GM18870 (cell line): ENCODE measurements around the gene ARMC3.
"Not testable (repeated sequence)": the region's sequence is repeated elsewhere in the genome, so short reads cannot be mapped to it uniquely, and the experiment has no call there.

ENCODE experiments used
- ATAC-seq: cut with Tn5 transposase; IDR thresholded peaks from one replicate; pipeline ENCODE4 v1.9.1; 2021; ENCODE audit warnings: moderate library complexity; ENCODE audit not compliant: unreplicated experiment

ARMC3 gene, protein sequence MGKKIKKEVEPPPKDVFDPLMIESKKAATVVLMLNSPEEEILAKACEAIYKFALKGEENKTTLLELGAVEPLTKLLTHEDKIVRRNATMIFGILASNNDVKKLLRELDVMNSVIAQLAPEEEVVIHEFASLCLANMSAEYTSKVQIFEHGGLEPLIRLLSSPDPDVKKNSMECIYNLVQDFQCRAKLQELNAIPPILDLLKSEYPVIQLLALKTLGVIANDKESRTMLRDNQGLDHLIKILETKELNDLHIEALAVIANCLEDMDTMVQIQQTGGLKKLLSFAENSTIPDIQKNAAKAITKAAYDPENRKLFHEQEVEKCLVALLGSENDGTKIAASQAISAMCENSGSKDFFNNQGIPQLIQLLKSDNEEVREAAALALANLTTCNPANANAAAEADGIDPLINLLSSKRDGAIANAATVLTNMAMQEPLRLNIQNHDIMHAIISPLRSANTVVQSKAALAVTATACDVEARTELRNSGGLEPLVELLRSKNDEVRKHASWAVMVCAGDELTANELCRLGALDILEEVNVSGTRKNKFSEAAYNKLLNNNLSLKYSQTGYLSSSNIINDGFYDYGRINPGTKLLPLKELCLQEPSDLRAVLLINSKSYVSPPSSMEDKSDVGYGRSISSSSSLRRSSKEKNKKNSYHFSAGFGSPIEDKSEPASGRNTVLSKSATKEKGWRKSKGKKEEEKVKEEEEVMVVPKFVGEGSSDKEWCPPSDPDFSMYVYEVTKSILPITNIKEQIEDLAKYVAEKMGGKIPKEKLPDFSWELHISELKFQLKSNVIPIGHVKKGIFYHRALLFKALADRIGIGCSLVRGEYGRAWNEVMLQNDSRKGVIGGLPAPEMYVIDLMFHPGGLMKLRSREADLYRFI

GRCh38 chr10:22927661-22928403 is at the start of gene ARMC3:
Gene ARMC3 (plus strand): TSS chr10:22928053. CDS start chr10:22931997, 3,944 bp downstream.
- ATAC-seq = peak; percentile 42

DNA sequence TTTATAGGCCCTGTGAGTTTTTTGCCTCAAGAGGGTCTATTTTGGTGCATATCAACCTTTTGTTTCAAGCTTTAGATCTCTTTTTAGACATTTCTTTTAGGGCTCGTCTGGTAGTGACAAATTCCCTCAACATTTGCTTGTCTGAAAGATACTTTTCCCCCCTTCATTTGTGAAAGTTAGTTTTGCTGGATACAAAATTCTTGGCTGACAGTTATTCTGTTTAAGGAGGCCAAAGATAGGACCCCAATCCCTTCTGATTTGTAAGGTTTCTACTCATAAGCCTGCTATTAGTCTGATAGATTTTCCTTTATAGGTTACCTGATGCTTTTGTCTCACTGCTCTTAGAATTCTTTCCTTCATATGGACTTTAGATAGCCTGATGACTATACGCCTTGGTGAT is 36.1 kb upstream of the ARMC3 start:
- ATAC-seq = no peak

DNA sequence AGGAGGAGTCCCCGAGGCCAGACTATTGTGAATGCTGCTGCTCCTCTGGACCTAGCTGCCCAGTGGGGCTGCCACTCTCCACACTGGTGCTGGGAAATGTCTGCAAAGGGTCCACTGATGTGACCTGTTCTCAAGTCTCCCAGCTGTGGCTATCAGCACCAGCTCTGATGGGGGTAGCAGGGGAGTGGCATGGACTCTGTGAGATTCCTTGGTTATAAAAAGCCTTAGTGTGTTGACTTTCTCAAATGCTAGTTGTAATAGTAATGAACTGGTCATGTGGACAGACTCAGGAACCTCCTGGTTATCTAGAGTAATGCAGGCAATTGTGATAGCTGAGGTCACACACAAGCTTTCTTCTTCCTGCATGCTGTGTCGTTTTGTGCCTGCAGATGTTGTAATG is 34.1 kb upstream of the ARMC3 start:
- ATAC-seq = no peak

DNA sequence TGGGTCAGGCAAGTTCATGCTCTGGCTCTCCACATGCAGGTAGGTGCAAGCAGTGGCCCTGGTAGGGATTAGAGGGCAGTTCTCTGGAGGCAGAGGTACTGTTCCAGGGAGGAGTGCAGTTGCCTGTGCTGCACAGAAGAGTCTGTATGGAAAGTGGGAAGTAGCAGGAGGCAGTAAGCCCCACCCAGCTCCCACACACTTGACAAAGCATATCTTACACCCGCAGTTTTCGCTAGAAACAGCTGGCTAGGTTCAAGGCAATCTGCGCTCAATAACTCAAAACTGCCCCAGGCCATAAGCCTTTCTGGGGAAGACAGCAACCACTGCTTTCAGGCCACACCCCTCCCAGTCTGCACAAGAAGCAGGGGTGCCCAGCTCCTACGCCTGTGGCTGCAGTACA is 33.1 kb upstream of the ARMC3 start:
- ATAC-seq = no peak

DNA sequence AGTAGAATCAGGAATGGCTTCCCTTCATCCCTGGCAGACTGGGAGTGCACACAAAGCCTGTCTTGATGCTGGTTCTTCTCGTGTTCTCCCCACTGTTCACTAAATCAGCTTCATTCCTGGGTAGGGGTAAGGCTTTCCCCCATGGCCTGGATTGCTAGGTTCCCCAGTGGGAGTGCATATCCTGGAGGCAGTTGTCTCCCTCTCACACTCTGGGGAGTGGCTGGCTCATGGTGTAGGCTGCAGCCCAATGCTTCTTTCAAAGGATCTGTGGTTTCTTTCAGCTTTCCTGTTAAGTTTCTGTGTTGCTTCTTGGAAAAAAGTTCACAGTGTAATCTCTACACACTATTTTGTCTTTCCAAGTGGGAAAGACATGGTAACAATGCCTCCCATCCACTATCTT is 32.6 kb upstream of the ARMC3 start:
- no peak for ATAC-seq

DNA sequence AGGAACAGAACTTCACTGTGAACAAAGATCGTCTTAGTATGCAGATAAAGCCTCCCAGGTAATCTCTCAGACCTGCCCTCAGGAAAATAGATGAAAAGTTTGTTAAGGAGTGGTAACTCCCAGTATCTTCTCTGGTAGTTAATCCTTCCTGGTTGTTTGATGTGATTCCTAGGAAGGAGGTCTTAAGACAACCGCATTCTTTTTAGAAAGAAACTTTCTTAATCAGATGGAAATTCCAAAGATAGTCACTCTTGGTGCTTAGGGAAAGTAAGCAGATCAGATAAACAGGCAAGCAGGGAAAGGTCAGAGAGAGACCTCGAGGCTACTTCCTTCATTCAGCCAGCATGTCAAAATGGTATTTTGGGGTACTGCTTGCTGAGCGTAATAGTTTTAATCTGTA is 30.5 kb upstream of the ARMC3 start:
- ATAC-seq = no peak

- no peak for ATAC-seq
Measured at GRCh38 chr10:22899307-22899706, 28.5 kb upstream of the ARMC3 start.

DNA sequence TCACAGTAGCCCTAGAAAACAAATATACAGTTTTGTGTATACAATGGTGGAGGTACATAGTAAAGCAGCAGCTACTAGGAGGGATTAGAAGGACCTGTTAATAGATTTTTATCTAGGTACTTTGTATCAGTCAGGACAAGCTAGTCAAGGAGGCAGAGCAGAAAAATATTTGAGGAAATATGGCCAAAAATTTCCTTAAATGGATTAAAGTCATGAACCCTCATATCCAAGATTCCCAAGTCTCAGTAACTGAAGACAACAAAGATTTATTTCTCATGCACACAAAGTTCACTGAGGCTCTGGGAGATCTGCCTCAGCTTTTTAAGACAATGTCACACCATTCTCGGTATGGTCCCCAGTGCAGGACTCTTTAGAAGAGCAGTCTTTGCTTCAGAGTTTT is 28.1 kb upstream of the ARMC3 start:
- ATAC-seq = no peak

DNA sequence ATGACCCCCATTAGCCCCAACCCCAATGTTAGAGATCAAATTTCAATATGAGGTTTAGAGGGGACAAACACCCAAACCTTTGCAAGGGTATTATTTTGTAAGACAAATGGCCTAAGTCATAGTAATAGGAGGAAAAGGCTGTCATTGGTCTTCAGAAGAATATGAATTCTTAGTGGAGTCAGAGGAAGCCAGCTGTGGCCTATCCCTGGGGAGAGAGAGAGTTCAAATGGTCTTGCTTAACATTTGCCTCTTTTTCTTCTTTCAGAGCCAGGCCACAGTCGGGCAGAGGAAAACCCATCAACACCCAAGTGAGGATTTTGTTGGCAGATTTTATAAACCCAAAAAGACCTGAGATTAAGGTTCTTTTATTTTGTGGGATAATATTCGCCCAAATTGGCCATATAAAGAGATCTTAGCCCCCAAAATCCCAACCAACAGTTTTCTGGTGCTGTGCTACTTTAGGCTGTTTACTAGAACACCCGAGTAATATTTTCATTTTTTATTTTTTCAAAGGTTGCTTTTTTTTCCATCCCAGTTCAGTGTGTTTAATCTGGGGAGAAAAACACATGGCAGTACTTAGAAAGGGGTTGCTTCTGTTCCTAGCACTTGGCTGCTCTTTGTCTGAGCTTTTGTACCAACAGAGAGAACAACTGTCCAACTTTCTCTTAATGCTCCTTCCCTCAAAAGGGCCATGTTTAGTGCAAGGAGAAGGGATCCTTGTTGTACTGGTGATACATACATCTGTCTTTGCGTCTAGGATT is 26.8 kb upstream of the ARMC3 start:
- ATAC-seq = no peak

GRCh38 chr10:22902147-22902546 is 25.7 kb upstream of the ARMC3 start:
- not testable (repeated sequence) for ATAC-seq

DNA sequence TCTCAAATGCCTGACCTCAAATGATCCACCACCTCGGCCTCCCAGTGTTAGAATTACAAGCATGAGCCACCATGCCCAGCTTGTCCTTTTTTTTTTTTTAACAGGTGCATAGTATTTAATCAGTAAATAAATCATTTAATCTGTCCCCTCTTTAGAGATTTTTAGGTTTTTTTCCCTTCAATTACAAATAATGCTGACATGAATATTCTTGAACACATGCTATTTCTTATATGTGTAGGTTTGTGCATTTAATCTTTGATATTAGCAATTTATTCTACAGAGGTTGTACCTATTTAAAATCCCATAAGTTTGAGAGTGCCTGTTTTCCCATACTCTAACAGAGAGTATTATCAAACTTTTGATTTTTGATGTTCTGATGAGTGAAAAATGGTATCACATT is 24.2 kb upstream of the ARMC3 start:
- no peak for ATAC-seq

GRCh38 chr10:22906767-22907166 is 21.1 kb upstream of the ARMC3 start:
- no peak for ATAC-seq

- ATAC-seq = no peak
Measured at GRCh38 chr10:22908837-22909236, 19.0 kb upstream of the ARMC3 start.

- ATAC-seq = not testable (repeated sequence)
Measured at GRCh38 chr10:22909673-22910072, 18.2 kb upstream of the ARMC3 start.

DNA sequence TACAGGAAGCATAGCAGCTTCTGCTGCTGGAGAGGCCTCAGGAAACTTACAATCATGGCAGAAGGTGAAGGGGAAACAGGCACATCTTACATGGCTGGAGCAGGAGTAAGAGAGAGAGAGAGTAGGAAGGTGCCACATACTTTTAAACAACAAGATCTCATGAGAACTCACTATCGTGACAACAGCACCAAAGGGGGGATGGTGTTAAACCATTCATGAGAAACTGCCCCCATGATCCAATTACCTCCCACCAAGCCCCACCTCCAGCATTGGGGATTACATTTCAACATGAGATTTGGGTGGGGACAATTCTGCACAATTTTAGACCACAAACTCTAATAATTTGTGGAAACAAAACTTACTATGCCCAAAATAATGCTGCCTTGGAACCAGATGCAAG is 16.8 kb upstream of the ARMC3 start:
- no peak for ATAC-seq

DNA sequence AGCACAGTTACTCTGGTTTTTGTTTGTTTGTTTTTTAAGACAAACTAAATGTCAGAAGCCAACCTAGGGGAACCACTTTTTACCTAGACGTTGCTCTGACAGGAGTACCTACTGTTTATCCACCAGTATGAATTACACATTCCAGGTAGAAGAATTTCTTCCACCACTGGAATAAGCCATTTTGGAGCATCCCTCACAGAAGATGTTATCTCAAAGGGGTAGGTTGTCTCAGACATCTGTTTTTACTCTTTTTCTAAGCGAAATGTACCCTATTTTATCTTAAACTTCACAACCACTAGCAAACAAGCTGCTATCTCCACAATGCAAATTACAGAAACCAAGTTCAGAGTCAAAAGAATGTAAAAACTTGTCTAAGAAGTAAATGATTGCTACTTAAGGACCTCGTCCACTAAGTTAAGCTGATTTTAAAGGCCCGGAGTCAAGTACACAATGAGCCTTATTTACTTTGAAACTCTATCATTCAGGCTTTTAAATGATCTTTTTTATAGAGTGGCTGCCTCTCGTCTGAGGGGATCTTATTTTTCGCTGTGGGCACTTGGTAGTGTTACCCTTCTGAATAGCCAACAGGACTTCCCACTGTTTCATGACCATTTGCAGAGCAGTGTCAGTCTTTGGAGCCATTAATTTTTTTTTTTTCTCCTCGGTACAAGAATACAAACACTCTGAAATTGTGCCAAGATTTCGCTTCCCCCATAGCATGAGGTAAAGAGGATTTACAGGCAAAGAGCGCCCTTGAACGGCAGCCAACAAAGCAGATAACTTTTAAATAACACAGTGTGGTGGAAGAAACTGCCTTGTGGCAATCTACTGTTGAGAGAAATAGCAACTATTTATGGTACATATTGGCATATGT is 15.7 kb upstream of the ARMC3 start:
- ATAC-seq = no peak

GRCh38 chr10:22912763-22913384 is 15.0 kb upstream of the ARMC3 start:
- no peak for ATAC-seq

- no peak for ATAC-seq
Measured at GRCh38 chr10:22913474-22914092, 14.3 kb upstream of the ARMC3 start.

DNA sequence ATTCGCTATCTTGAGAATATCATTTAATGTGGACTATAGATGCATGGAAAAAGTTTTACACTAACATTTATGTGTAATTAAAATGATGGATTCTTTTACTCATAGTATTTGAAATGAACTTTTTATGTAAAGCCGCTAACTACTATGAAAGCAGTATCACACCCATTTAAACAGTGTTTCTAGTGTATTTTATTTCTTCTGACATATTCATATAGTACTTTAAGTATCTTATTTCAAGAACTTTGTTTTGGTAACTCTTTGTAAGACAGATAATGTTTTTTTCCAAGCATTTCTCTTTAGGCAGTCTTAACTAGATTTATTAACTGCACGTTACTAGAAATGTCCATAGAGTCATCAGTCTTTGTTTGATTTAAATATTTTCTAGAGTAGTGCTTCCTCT is 12.5 kb upstream of the ARMC3 start:
- ATAC-seq = no peak
